ENCODE measurements around the gene C2orf42. TPM values are rescaled to one million over a fixed set of nuclear protein-coding genes. Genes with fewer than 3 reads are reported as not detected.
"Not testable (repeated sequence)": the region's sequence is repeated elsewhere in the genome, so short reads cannot be mapped to it uniquely, and the experiment has no call there.

C2orf42 gene
- polyA plus RNA-seq, 1 donor, result 11.3 TPM

GRCh38 chr2:70121627-70122372 is 69.0 kb downstream of the C2orf42 start:
- Histone ChIP-seq H3K9me3 (ENCODE audit: control insufficient read depth, low read depth, low read length) (peaks cover 3% of the 10 kb centered on the region), H3K4me1 (ENCODE audit: control insufficient read depth, insufficient read depth, low read length) (peaks cover 13% of the 10 kb centered on the region), H3K4me3 (ENCODE audit: low read length) (no peak overlapping the region), H3K27me3 (ENCODE audit: control insufficient read depth, insufficient read depth, low read length) (no peaks in the 10 kb centered on the region), H3K27ac (ENCODE audit: low read length) (no peak overlapping the region), H3K36me3 (ENCODE audit: control insufficient read depth, insufficient read depth, low read length) (no peaks in the 10 kb centered on the region)
- 71% methylated on average over 1 of the region's 6 CpGs for WGBS (ENCODE audit: insufficient coverage, low lambda C conversion rate)
- DNase-seq, result no peak

- H3K4me3 ChIP-seq (ENCODE audit: low read length), result no peak overlapping the region
- H3K9me3 ChIP-seq (ENCODE audit: control insufficient read depth, low read depth, low read length), result no peaks in the 10 kb centered on the region
- no CpG with 5 or more reads among the region's 4 CpGs for WGBS (ENCODE audit: insufficient coverage, low lambda C conversion rate)
- H3K27me3 ChIP-seq (ENCODE audit: control insufficient read depth, insufficient read depth, low read length), result no peaks in the 10 kb centered on the region
- H3K36me3 ChIP-seq (ENCODE audit: control insufficient read depth, insufficient read depth, low read length), result no peaks in the 10 kb centered on the region
- no peak overlapping the region for H3K27ac ChIP-seq (ENCODE audit: low read length)
- H3K4me1 ChIP-seq (ENCODE audit: control insufficient read depth, insufficient read depth, low read length), result peaks cover 7% of the 10 kb centered on the region
- DNase-seq, result peak in 1 of 2 donors; percentile 45
Measured at GRCh38 chr2:70118798-70119454, 71.9 kb downstream of the C2orf42 start.

- Histone ChIP-seq H3K4me1 (ENCODE audit: control insufficient read depth, insufficient read depth, low read length) (peaks cover 17% of the 10 kb centered on the region), H3K9me3 (ENCODE audit: control insufficient read depth, low read depth, low read length) (no peaks in the 10 kb centered on the region), H3K27ac (ENCODE audit: low read length) (no peak overlapping the region), H3K4me3 (ENCODE audit: low read length) (no peak overlapping the region), H3K27me3 (ENCODE audit: control insufficient read depth, insufficient read depth, low read length) (no peaks in the 10 kb centered on the region), H3K36me3 (ENCODE audit: control insufficient read depth, insufficient read depth, low read length) (no peaks in the 10 kb centered on the region)
- WGBS (ENCODE audit: insufficient coverage, low lambda C conversion rate), result 100% methylated on average over 1 of the region's 2 CpGs
- DNase-seq, result no peak
Measured at GRCh38 chr2:70116936-70117552, 73.8 kb downstream of the C2orf42 start.

GRCh38 chr2:70115646-70116442 is 75.0 kb downstream of the C2orf42 start:
- H3K9me3 ChIP-seq (ENCODE audit: control insufficient read depth, low read depth, low read length), result no peaks in the 10 kb centered on the region
- H3K36me3 ChIP-seq (ENCODE audit: control insufficient read depth, insufficient read depth, low read length), result no peaks in the 10 kb centered on the region
- no peak for DNase-seq
- no CpG with 5 or more reads among the region's 8 CpGs for WGBS (ENCODE audit: insufficient coverage, low lambda C conversion rate)
- H3K27me3 ChIP-seq (ENCODE audit: control insufficient read depth, insufficient read depth, low read length), result no peaks in the 10 kb centered on the region
- H3K27ac ChIP-seq (ENCODE audit: low read length), result no peak overlapping the region
- peaks cover 23% of the 10 kb centered on the region for H3K4me1 ChIP-seq (ENCODE audit: control insufficient read depth, insufficient read depth, low read length)
- H3K4me3 ChIP-seq (ENCODE audit: low read length), result no peak overlapping the region

GRCh38 chr2:70113359-70114070 is 77.3 kb downstream of the C2orf42 start:
- H3K4me3 ChIP-seq (ENCODE audit: low read length), result no peak overlapping the region

GRCh38 chr2:70111752-70112591 is 78.8 kb downstream of the C2orf42 start:
- Histone ChIP-seq H3K27ac (ENCODE audit: low read length) (peak overlapping the region; percentile 96), H3K4me1 (ENCODE audit: control insufficient read depth, insufficient read depth, low read length) (peaks cover 38% of the 10 kb centered on the region), H3K9me3 (ENCODE audit: control insufficient read depth, low read depth, low read length) (no peaks in the 10 kb centered on the region), H3K27me3 (ENCODE audit: control insufficient read depth, insufficient read depth, low read length) (no peaks in the 10 kb centered on the region), H3K36me3 (ENCODE audit: control insufficient read depth, insufficient read depth, low read length) (no peaks in the 10 kb centered on the region), H3K4me3 (ENCODE audit: low read length) (no peak overlapping the region)
- DNase-seq, result peak; percentile 46 to 76
- whole genome bisulfite sequencing (ENCODE audit: insufficient coverage, low lambda C conversion rate), result no CpG with 5 or more reads among the region's 7 CpGs

More at GRCh38 chr2:70113359-70114070, 77.3 kb downstream of the C2orf42 start:
- H3K4me1 ChIP-seq (ENCODE audit: control insufficient read depth, insufficient read depth, low read length), result peaks cover 24% of the 10 kb centered on the region
- H3K36me3 ChIP-seq (ENCODE audit: control insufficient read depth, insufficient read depth, low read length), result no peaks in the 10 kb centered on the region
- no peak overlapping the region for H3K27ac ChIP-seq (ENCODE audit: low read length)
- H3K9me3 ChIP-seq (ENCODE audit: control insufficient read depth, low read depth, low read length), result no peaks in the 10 kb centered on the region
- H3K27me3 ChIP-seq (ENCODE audit: control insufficient read depth, insufficient read depth, low read length), result no peaks in the 10 kb centered on the region
- DNase-seq, result no peak
- 100% methylated on average over 2 of the region's 4 CpGs for WGBS (ENCODE audit: insufficient coverage, low lambda C conversion rate)

GRCh38 chr2:70110397-70110796 is 80.4 kb downstream of the C2orf42 start:
- not testable (repeated sequence) for DNase-seq; H3K4me3 ChIP-seq (ENCODE audit: low read length); H3K27me3 ChIP-seq (ENCODE audit: control insufficient read depth, insufficient read depth, low read length); H3K9me3 ChIP-seq (ENCODE audit: control insufficient read depth, low read depth, low read length); H3K36me3 ChIP-seq (ENCODE audit: control insufficient read depth, insufficient read depth, low read length)
- peaks cover 38% of the 10 kb centered on the region for H3K4me1 ChIP-seq (ENCODE audit: control insufficient read depth, insufficient read depth, low read length)
- no CpG with 5 or more reads among the region's 5 CpGs for WGBS (ENCODE audit: insufficient coverage, low lambda C conversion rate)
- peak overlapping the region; percentile 96 for H3K27ac ChIP-seq (ENCODE audit: low read length)

- peaks cover 22% of the 10 kb centered on the region for H3K4me1 ChIP-seq (ENCODE audit: control insufficient read depth, insufficient read depth, low read length)
- not testable (repeated sequence) for DNase-seq
Measured at GRCh38 chr2:70106138-70106537, 84.7 kb downstream of the C2orf42 start.

More at GRCh38 chr2:70106138-70106537, 84.7 kb downstream of the C2orf42 start:
- not testable (repeated sequence) for H3K9me3 ChIP-seq (ENCODE audit: control insufficient read depth, low read depth, low read length); H3K27me3 ChIP-seq (ENCODE audit: control insufficient read depth, insufficient read depth, low read length); H3K4me3 ChIP-seq (ENCODE audit: low read length); H3K36me3 ChIP-seq (ENCODE audit: control insufficient read depth, insufficient read depth, low read length); H3K27ac ChIP-seq (ENCODE audit: low read length)
- no CpG with 5 or more reads among the region's 8 CpGs for WGBS (ENCODE audit: insufficient coverage, low lambda C conversion rate)

Data from large intestine (tissue), 3 donors.